ENCODE results near the gene SHISAL2A.

SHISAL2A gene

GRCh38 chr1:52601519-52601918, 31.4 kb upstream of the SHISAL2A start:
- DNase-seq (ENCODE audit: low read depth) = no peak
- peak overlapping the region; percentile 60 for H3K4me3 ChIP-seq (ENCODE audit: control insufficient read depth, low read depth, low read length)
- no peak for TF ChIP-seq CTCF (IDR thresholded peaks at IDR 0.05; ENCODE audit: control insufficient read depth, insufficient read depth, low read depth, low read length, missing control alignments)

- H3K4me3 ChIP-seq (ENCODE audit: control insufficient read depth, low read depth, low read length) = peak within 1 kb of the TSS; percentile 60
- peak; percentile 13 for DNase-seq (ENCODE audit: low read depth)
- no peak for TF ChIP-seq CTCF (IDR thresholded peaks at IDR 0.05; ENCODE audit: control insufficient read depth, insufficient read depth, low read depth, low read length, missing control alignments)
Observed at GRCh38 chr1:52601991-52602855, 30.7 kb upstream of the SHISAL2A start, which contains the start of gene GPX7. Gene GPX7 (plus strand): TSS chr1:52602371. CDS start chr1:52602410, 39 bp downstream.

GRCh38 chr1:52602856-52603600, 29.9 kb upstream of the SHISAL2A start:
- DNase-seq (ENCODE audit: low read depth) = no peak
- TF ChIP-seq CTCF (IDR thresholded peaks at IDR 0.05; ENCODE audit: control insufficient read depth, insufficient read depth, low read depth, low read length, missing control alignments) = no peak
- H3K4me3 ChIP-seq (ENCODE audit: control insufficient read depth, low read depth, low read length) = peak overlapping the region; percentile 60

GRCh38 chr1:52603630-52604029, 29.3 kb upstream of the SHISAL2A start:
- TF ChIP-seq CTCF (IDR thresholded peaks at IDR 0.05; ENCODE audit: control insufficient read depth, insufficient read depth, low read depth, low read length, missing control alignments) = no peak
- no peak overlapping the region for H3K4me3 ChIP-seq (ENCODE audit: control insufficient read depth, low read depth, low read length)
- no peak for DNase-seq (ENCODE audit: low read depth)

GRCh38 chr1:52604063-52604770, 28.8 kb upstream of the SHISAL2A start:
- no peak for DNase-seq (ENCODE audit: low read depth)
- H3K4me3 ChIP-seq (ENCODE audit: control insufficient read depth, low read depth, low read length) = no peak overlapping the region
- TF ChIP-seq CTCF (IDR thresholded peaks at IDR 0.05; ENCODE audit: control insufficient read depth, insufficient read depth, low read depth, low read length, missing control alignments) = no peak

GRCh38 chr1:52613636-52614373, 19.2 kb upstream of the SHISAL2A start:
- TF ChIP-seq CTCF (IDR thresholded peaks at IDR 0.05; ENCODE audit: control insufficient read depth, insufficient read depth, low read depth, low read length, missing control alignments) = no peak
- no peak for DNase-seq (ENCODE audit: low read depth)

More at GRCh38 chr1:52613636-52614373, 19.2 kb upstream of the SHISAL2A start:
- no peak overlapping the region for H3K4me3 ChIP-seq (ENCODE audit: control insufficient read depth, low read depth, low read length)
